Lower leg skin (tissue), 3 donors: ENCODE measurements around the gene NFASC.

ENCODE experiments used
- POLR2A ChIP-seq, 2 donors: fragments of 450-650 bp; IDR thresholded peaks; one replicate each; pipeline ENCODE4 v1.6.1; 2016 to 2017; ENCODE audit warnings: antibody characterized with exemption in 2 of 2, mild to moderate bottlenecking in 1 of 2, moderate library complexity in 1 of 2
- TF ChIP-seq, protein P1 (sequence below), 3 donors: fragments of 450-650 bp; IDR thresholded peaks; one replicate each; pipeline ENCODE4 v1.5.1; 2016; ENCODE audit warnings: antibody characterized with exemption in 3 of 3, mild to moderate bottlenecking in 3 of 3, moderate library complexity in 2 of 3

DNA sequence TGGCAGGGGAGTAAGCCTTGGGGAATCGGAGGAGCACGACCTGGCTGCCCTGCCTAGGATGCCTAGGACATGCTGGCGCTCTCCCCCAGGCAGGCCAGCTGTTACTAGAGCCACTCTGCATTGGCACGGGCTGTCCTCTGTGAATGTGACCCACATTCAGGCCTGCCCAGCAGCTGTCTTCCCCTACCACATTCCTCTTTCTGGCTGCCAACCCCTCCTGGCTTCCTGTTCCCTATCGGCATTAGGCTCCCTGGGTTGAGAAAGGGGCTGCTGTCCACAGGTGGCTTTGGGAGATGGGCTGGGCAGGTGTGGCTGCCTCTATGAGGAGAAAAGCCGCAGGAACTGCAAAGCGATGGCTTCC lies 2.3 kb upstream of the NFASC start:
- TF ChIP-seq, protein P1, sequence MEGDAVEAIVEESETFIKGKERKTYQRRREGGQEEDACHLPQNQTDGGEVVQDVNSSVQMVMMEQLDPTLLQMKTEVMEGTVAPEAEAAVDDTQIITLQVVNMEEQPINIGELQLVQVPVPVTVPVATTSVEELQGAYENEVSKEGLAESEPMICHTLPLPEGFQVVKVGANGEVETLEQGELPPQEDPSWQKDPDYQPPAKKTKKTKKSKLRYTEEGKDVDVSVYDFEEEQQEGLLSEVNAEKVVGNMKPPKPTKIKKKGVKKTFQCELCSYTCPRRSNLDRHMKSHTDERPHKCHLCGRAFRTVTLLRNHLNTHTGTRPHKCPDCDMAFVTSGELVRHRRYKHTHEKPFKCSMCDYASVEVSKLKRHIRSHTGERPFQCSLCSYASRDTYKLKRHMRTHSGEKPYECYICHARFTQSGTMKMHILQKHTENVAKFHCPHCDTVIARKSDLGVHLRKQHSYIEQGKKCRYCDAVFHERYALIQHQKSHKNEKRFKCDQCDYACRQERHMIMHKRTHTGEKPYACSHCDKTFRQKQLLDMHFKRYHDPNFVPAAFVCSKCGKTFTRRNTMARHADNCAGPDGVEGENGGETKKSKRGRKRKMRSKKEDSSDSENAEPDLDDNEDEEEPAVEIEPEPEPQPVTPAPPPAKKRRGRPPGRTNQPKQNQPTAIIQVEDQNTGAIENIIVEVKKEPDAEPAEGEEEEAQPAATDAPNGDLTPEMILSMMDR (IDR thresholded peaks at IDR 0.05), result no peak
- no peak for TF ChIP-seq POLR2A (IDR thresholded peaks at IDR 0.05)
